OCI-LY1 (cell line): ENCODE measurements around the gene MYOT.

ENCODE experiments used
- CTCF ChIP-seq: fragments of 200-600 bp; sonication (generic), shearing (Covaris generic); IDR thresholded peaks from 2 replicates; pipeline ENCODE4 v1.5.1; 2017; ENCODE audit warnings: mild to moderate bottlenecking, antibody characterized with exemption, low read length, moderate library complexity, mixed read lengths
- EZH2 ChIP-seq: fragments of 200-600 bp; sonication (generic), shearing (Covaris generic); IDR thresholded peaks from 2 replicates; pipeline ENCODE4 v1.8.0; 2017; ENCODE audit warnings: borderline replicate concordance, mixed run types, mild to moderate bottlenecking, antibody characterized with exemption, low read length, moderate library complexity, mixed read lengths

- TF ChIP-seq EZH2, result no peak
- TF ChIP-seq CTCF, result no peak
These were observed 895 bp upstream of the MYOT start for GRCh38 chr5:137866541-137867388.
